GM19035 (cell line): ENCODE data around the gene RIGI.
"Not testable (repeated sequence)": the region's sequence is repeated elsewhere in the genome, so short reads cannot be mapped to it uniquely, and the experiment has no call there.

Source experiments
- ATAC-seq: cut with Tn5 transposase; IDR thresholded peaks from one replicate; pipeline ENCODE4 v1.9.1; 2021; ENCODE audit not compliant: unreplicated experiment

RIGI gene

GRCh38 chr9:32526041-32526706 lies at the start of gene RIGI:
RIGI (minus strand) TSS chr9:32526196; CDS start chr9:32526166, 30 bp downstream.
- peak; percentile 68 for ATAC-seq

GRCh38 chr9:32574858-32575257 lies 48.9 kb upstream of the RIGI start:
- ATAC-seq: no peak

DNA sequence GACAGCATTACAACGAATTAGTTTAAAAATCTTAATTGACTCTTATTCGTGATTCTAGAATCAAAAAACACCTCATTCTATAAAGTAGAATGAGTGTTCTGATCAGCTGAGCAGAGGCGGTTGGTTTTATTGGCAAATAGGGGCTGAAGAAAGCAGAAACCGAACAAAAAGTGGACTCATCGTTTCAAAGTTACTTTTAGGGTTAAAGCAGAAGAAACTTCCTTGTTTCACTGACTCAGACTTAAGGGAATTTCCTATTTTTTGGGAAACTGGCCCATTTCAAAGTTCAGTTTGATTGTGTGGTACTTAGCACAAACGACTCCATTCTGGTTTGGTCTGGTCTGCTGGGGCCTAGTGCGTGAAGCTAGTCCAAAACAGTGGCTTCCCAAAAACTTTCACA lies 47.8 kb upstream of the RIGI start:
- no peak for ATAC-seq

DNA sequence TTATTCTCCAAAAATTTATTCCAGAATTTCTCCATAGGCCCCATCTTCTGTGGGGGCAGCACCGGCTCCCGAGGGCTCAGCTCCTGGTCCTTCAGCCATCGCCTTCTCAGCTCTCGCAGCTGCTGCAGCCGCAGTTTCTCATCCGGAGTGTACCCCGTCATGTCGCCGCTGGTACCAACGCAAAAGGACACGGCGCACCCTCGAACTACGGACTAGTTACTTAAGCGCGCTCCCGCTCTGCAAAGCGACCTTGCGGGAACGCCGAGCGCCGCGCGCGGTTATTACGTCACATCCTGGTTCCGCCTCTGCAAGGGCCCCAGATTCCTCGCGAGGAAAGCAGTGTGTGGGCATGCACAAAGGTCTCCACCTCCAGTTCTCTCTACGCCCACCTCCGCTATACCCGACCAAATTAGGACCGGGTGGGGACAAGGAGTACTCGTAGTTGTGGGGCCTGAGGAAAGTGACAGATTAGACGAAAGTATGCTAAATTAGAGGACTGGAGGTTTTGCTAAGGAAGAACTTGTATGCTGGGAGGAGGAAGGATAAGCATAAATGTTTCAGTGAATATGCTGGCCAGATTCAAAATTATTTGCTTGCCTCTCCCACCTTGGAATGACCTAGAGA lies 47.0 kb upstream of the RIGI start, which contains the start of gene NDUFB6:
Gene NDUFB6, minus strand, starts transcription at position 260 of the 624 bp plus-strand sequence. Its CDS starts 99 bp downstream, at position 161.
- ATAC-seq: peak; percentile 85

GRCh38 chr9:32571969-32572899 lies 46.2 kb upstream of the RIGI start:
- ATAC-seq: peak; percentile 90

DNA sequence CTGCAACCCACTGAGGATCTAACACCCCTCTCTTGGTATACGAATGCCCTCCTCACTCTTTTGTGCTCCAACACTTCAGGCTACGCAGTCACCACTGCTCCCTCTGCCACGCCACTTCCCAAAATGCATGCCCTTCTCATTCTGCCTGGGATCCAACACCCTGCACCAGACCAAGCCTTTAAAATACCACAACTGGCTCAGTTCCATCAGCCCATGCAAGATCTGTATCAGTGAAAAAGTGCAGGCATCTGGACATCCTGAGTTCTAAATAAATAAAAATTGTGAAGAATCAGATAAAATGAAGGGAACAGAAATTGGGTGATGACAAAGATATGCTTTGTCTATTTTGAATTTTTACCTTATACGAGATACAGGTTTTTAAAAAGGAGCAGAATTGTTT lies 44.3 kb upstream of the RIGI start:
- ATAC-seq: no peak

- no peak for ATAC-seq
These were observed 40.8 kb upstream of the RIGI start for GRCh38 chr9:32566770-32567169.

- ATAC-seq: no peak
These were observed 40.0 kb upstream of the RIGI start for GRCh38 chr9:32565967-32566366.

- no peak for ATAC-seq
These were observed 32.5 kb upstream of the RIGI start for GRCh38 chr9:32558408-32558934.

GRCh38 chr9:32554591-32554990 lies 28.6 kb upstream of the RIGI start:
- ATAC-seq: no peak

DNA sequence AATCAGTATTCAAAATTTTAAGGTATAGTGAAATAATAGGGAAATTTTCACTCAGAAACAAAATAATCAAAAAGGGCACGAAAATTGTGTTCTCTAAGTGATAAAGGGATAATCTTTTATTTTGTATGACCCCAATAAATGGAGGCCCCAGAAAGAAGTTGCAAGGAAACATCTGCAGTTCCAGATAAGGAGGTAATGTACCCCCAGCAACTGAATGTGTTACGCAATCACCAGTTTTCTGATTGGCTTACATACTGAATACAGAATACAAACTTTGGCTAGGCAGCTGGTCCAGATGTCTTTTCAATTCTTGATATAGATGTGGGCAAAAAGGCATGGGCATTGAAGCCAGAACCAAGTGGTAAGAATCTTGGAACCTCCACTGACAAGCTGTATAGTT lies 28.1 kb upstream of the RIGI start:
- ATAC-seq: no peak

- peak; percentile 71 for ATAC-seq
These were observed 26.3 kb upstream of the RIGI start, which contains the start of the genes SMIM27 and TOPORS for GRCh38 chr9:32552172-32552872. SMIM27 (plus strand) TSS chr9:32552327; CDS start chr9:32552435, 108 bp downstream. TOPORS (minus strand) TSS chr9:32552586; CDS start chr9:32552436, 150 bp downstream.

GRCh38 chr9:32551276-32552051 lies 25.5 kb upstream of the RIGI start:
- ATAC-seq: peak; percentile 10

- ATAC-seq: peak; percentile 65
These were observed 24.7 kb upstream of the RIGI start for GRCh38 chr9:32550562-32551275.

GRCh38 chr9:32550150-32550561 lies 24.2 kb upstream of the RIGI start:
- ATAC-seq: no peak

DNA sequence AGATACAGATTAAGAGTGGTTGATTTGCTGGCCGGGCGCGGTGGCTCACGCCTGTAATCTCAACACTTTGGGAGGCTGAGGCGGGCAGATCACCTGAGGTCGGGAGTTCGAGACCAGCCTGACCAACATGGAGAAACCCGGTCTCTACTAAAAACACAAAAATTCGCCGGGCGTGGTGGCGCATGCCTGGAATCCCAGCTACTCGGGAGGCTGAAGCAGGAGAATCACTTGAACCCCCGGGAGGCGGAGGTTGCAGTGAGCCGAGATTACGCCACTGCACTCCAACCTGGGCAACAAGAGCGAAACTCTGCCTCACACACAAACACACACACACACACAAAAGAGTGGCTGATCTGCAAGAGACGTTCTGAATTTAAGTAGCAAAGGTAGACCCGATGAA lies 22.2 kb upstream of the RIGI start:
- ATAC-seq: not testable (repeated sequence)

DNA sequence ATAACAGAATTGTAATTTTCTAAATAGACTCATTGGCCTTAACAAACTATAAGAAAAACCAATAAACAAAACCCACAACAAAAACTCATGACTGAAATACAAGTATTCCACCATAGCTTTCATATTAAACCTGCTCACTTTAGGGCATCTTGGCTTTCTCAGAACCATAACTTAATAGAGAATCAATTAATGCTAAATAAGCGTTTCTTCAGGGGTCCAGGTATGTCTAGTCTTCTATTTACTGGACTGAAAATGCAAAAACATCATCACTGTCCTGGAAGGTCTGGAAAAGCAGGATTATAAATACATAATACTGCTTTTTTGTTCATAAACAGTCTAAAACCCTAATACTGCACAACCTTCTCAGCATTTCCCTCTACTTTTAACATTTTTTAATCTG lies 19.9 kb upstream of the RIGI start:
- ATAC-seq: no peak

DNA sequence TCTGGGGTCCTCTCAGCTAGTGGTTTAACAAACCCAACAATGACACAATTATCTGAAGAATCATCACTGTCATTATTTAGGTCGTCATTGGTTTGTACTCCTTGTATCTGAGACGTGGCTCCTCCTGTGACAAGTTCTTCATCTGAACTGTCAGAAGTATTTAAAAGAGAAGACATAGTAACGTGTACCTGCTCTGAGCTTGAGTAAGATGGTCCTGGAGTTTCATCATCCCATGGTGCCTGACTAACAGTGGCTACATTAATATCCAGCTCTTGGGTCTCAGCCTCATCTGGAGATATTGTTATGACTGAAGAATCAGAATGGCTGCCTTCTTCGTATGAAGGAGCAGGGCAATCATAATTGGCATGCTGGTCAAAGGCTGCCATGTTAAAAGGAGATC lies 17.1 kb upstream of the RIGI start:
- ATAC-seq: no peak

GRCh38 chr9:32533816-32534215 lies 7.8 kb upstream of the RIGI start:
- ATAC-seq: no peak
